ENCODE data around the gene CCDC126. TPM values are rescaled to one million over a fixed set of nuclear protein-coding genes. Genes with fewer than 3 reads are reported as not detected.

Gene CCDC126
- polyA plus RNA-seq, 3 donors, result 3.5 to 20.1 (median 17.4) TPM

DNA sequence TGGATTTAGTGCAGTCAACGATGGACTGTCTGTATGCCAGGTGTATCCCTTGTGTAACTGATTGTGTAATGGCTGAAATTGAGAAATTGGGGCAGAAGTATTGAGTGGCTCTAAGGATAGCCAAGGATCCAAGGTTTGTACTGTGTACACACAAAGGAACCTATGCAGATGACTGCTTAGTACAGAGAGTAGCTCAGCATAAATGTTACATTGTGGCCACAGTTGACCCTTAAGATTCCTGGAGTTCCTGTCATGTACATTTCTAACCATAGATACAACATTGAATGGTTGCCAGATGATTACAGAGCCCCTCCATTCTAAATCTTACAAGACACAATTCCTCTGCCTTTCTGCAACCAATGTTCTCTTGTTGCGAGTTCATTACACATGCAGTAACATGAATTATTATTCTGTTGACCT, 25.3 kb downstream of the CCDC126 start:
- Histone ChIP-seq H3K9me3 (replicated peaks in 1 of 2; ENCODE audit: control insufficient read depth in 1 of 2, insufficient read depth in 1 of 2, low read length in 2 of 2) (peaks cover 16% of the 10 kb centered on the region in 2 donors), H3K4me1 (ENCODE audit: control insufficient read depth in 1 of 2, insufficient read depth in 2 of 2, low read length in 2 of 2) (no peaks in the 10 kb centered on the region), H3K9ac (ENCODE audit: insufficient read depth, low read length, poor library complexity, severe bottlenecking) (no peak overlapping the region), H3K27ac (ENCODE audit: low read depth in 1 of 2, low read length in 2 of 2) (no peak overlapping the region), H3K36me3 (replicated peaks in 1 of 2; ENCODE audit: control insufficient read depth in 1 of 2, insufficient read depth in 2 of 2, low read length in 2 of 2) (peaks cover 0 to 19% of the 10 kb centered on the region in 2 donors), H3K79me2 (ENCODE audit: insufficient read depth, low read length) (no peaks in the 10 kb centered on the region), H3K27me3 (ENCODE audit: control insufficient read depth in 2 of 2, insufficient read depth in 2 of 2, low read length in 2 of 2) (no peaks in the 10 kb centered on the region), H2AFZ (ENCODE audit: insufficient read depth, low read depth, low read length, poor library complexity, severe bottlenecking) (no peak overlapping the region), H3K4me2 (replicated peaks; ENCODE audit: extremely low read depth, low read length, poor library complexity, severe bottlenecking) (no peak overlapping the region), H4K20me1 (ENCODE audit: insufficient read depth, low read length) (no peaks in the 10 kb centered on the region), H3K4me3 (replicated peaks in 1 of 3; ENCODE audit: low read depth in 2 of 3, low read length in 3 of 3) (no peak overlapping the region)
- no peak for DNase-seq
- intact Hi-C loops (cut with micrococcal nuclease), result no loop called here
- peaks cover 8 to 19% (median 15%) of the 10 kb centered on the region in 7 donors for H3K9me3 Mint-ChIP-seq
- no peak for TF ChIP-seq CTCF (IDR thresholded peaks at IDR 0.05)
- 17% methylated on average over 1 of the region's 2 CpGs for WGBS (ENCODE audit: insufficient coverage)
- H3K27me3 Mint-ChIP-seq (ENCODE audit: low read depth in 3 of 3), result no peaks in the 10 kb centered on the region
- H3K27ac Mint-ChIP-seq, result no peak overlapping the region
- peaks cover 6% of the 10 kb centered on the region for H3K4me1 Mint-ChIP-seq
- peaks cover 31 to 34% of the 10 kb centered on the region in 2 donors for H3K36me3 Mint-ChIP-seq
- H3K4me3 Mint-ChIP-seq, result no peak overlapping the region

DNA sequence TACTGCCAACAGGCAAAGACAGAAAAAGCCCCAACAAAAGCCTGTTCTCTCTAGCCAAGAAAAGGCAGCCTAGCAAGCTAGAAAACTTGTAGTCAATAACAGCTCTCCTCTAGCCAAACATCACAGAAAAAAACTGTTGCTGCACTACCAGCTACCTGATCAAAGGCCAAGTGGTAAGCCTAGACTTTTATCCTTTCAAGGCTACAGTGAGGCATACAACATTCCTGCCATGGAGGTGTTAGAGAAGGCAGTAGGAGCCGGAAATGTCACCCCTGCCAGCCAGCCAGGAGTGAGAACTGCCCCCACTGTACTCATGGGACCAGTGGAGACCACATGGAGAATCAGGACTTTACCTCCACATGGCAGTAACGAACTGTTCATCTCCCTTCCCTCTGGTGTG, 31.2 kb downstream of the CCDC126 start:
- DNase-seq, result no peak
- H3K9me3 Mint-ChIP-seq, result peaks cover 0 to 2% (median 0%) of the 10 kb centered on the region in 7 donors
- no peaks in the 10 kb centered on the region for H3K9me3 ChIP-seq (replicated peaks in 1 of 2; ENCODE audit: control insufficient read depth in 1 of 2, insufficient read depth in 1 of 2, low read length in 2 of 2)
- H3K9ac ChIP-seq (ENCODE audit: insufficient read depth, low read length, poor library complexity, severe bottlenecking), result no peak overlapping the region
- H3K27ac ChIP-seq (ENCODE audit: low read depth in 1 of 2, low read length in 2 of 2), result no peak overlapping the region
- peaks cover 0 to 2% (median 0%) of the 10 kb centered on the region in 3 donors for H3K27me3 Mint-ChIP-seq (ENCODE audit: low read depth in 3 of 3)
- no CpG with 5 or more reads among the region's 2 CpGs for WGBS (ENCODE audit: insufficient coverage)
- no peak for TF ChIP-seq CTCF (IDR thresholded peaks at IDR 0.05)
- no peaks in the 10 kb centered on the region for H3K4me1 ChIP-seq (ENCODE audit: control insufficient read depth in 1 of 2, insufficient read depth in 2 of 2, low read length in 2 of 2)
- no peak overlapping the region for H2AFZ ChIP-seq (ENCODE audit: insufficient read depth, low read depth, low read length, poor library complexity, severe bottlenecking)
- no peaks in the 10 kb centered on the region for H4K20me1 ChIP-seq (ENCODE audit: insufficient read depth, low read length)
- no peak overlapping the region for H3K4me3 ChIP-seq (replicated peaks in 1 of 3; ENCODE audit: low read depth in 2 of 3, low read length in 3 of 3)
- no peaks in the 10 kb centered on the region for H3K79me2 ChIP-seq (ENCODE audit: insufficient read depth, low read length)
- peaks cover 4 to 13% of the 10 kb centered on the region in 2 donors for H3K36me3 ChIP-seq (replicated peaks in 1 of 2; ENCODE audit: control insufficient read depth in 1 of 2, insufficient read depth in 2 of 2, low read length in 2 of 2)
- no peak overlapping the region for H3K4me3 Mint-ChIP-seq
- H3K27me3 ChIP-seq (ENCODE audit: control insufficient read depth in 2 of 2, insufficient read depth in 2 of 2, low read length in 2 of 2), result no peaks in the 10 kb centered on the region
- H3K27ac Mint-ChIP-seq, result no peak overlapping the region
- peaks cover 19 to 21% of the 10 kb centered on the region in 2 donors for H3K36me3 Mint-ChIP-seq
- H3K4me2 ChIP-seq (replicated peaks; ENCODE audit: extremely low read depth, low read length, poor library complexity, severe bottlenecking), result no peak overlapping the region
- no peaks in the 10 kb centered on the region for H3K4me1 Mint-ChIP-seq
- intact Hi-C loops (cut with micrococcal nuclease), result no loop called here
